GM18499 (cell line): ENCODE data around the gene RUNX1.

Experiments
- ATAC-seq: cut with Tn5 transposase; IDR thresholded peaks from one replicate; pipeline ENCODE4 v1.9.1; 2021; ENCODE audit warnings: moderate number of reproducible peaks; ENCODE audit not compliant: insufficient read depth, unreplicated experiment

The RUNX1 gene

GRCh38 chr21:34889676-34890469, 159.2 kb downstream of the RUNX1 start:
- ATAC-seq, result no peak

DNA sequence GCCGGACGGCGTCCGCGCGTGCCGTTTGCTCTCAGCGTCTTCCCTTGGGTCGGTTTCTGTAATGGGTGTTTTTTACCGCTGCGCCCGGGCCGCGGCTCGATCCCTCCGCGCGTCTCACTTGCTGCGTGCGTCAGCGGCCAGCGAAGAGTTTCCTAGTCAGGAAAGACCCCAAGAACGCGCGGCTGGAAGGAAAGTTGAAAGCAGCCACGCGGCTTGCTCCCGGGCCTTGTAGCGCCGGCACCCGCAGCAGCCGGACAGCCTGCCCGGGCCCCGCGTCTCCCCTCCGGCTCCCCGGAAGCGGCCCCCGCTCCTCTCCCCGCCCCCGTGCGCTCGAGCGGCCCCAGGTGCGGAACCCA, 159.8 kb downstream of the RUNX1 start:
- no peak for ATAC-seq

DNA sequence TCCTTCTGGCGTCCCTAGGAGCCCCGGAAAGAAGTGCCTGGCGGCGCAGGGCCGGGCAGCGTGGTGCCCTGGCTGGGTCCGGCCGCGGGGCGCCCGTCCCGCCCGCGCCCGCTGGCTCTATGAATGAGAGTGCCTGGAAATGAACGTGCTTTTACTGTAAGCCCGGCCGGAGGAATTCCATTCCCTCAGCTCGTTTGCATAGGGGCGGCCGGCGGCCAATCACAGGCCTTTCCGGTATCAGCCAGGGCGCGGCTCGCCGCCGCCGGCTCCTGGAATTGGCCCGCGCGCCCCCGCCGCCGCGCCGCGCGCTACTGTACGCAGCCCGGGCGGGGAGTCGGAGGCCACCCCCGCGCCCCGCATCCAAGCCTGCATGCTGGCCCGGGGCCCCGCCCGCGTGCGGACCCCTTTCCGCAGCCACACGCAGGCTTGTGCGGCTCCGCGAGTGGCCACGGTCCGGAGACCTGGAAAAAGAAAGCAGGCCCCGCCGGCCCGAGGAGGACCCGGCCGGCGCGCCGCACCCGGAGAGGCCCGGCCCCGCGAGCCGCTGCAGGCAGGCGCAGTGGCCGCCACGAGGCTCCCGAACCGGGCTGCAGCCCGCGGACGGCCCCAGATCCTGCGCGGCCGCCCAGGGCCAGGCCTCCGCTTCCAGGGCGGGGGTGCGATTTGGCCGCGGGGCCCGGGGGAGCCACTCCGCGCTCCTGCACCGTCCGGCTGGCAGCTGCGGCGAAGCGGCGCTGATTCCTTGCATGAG, 160.4 kb downstream of the RUNX1 start:
- no peak for ATAC-seq

DNA sequence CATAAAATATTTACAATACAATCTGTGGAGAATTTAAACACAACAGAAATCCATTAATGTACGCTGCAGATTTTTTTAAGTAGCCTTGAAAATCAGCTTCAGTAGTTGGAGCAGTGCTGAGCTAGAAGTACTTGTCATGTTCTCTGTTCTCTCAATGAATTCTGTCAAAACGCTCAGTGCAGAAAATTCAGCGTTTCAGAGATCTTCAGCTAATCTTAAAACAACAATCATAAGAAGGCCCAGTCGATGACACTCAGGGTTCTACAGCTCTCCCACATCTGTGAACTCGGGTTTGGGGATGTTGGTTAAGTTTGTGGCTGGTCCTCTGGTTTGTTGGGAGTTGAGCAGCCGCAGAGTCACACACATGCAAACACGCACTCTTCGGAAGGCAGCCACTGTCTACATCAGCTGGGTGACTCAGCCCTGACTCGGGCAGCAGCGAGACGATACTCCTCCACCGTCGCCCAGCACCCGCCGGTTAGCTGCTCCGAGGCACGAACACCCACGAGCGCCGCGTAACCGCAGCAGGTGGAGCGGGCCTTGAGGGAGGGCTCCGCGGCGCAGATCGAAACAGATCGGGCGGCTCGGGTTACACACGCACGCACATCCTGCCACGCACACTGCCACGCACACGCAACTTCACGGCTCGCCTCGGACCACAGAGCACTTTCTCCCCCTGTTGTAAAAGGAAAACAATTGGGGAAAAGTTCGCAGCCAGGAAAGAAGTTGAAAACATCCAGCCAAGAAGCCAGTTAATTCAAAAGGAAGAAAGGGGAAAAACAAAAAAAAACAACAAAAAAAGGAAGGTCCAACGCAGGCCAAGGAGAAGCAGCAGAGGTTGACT, 161.2 kb downstream of the RUNX1 start:
- no peak for ATAC-seq

DNA sequence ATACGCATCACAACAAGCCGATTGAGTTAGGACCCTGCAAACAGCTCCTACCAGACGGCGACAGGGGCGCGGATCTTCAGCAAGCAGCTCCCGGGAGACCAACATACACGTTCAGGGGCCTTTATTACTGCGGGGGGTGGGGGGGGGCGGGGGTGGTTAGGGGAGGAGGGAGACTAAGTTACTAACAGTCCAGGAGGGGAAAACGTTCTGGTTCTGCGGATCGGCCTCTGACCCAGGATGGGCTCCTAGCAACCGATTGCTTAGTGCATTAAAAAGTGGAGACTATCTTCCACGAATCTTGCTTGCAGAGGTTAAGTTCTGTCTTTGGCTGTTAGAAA, 162.0 kb downstream of the RUNX1 start:
- ATAC-seq, result no peak

GRCh38 chr21:34886240-34887104, 162.6 kb downstream of the RUNX1 start:
- ATAC-seq, result no peak

DNA sequence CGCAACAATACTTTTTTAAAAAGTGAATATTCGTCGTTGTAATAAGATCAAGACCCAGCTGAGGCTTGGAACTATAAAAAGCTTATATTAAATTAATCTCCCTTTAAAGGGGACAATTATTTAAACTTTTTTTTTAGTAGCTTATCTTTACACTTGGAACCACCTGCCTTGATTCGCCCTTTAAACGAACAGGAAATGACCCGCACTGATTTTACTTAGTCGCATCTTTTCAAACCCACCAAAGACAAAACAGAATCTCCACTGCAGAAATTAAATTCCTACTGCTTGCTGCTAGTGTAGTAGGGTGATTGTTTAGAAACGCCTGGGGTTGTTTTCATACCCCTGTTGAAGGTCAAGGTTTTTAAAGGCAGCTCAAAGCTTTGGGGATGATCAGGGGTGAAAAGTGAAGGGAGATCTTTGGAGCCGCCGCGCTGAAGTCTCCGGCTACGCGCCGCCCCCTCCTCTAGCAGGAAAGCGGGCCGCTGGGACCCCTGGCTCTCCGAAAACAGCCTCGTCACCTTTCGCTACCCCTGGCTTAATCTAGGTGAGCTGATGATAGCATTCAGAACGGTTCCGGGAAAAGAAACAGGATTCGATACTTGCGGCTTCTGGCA, 163.4 kb downstream of the RUNX1 start:
- no peak for ATAC-seq

GRCh38 chr21:34885125-34885524, 164.0 kb downstream of the RUNX1 start:
- no peak for ATAC-seq

DNA sequence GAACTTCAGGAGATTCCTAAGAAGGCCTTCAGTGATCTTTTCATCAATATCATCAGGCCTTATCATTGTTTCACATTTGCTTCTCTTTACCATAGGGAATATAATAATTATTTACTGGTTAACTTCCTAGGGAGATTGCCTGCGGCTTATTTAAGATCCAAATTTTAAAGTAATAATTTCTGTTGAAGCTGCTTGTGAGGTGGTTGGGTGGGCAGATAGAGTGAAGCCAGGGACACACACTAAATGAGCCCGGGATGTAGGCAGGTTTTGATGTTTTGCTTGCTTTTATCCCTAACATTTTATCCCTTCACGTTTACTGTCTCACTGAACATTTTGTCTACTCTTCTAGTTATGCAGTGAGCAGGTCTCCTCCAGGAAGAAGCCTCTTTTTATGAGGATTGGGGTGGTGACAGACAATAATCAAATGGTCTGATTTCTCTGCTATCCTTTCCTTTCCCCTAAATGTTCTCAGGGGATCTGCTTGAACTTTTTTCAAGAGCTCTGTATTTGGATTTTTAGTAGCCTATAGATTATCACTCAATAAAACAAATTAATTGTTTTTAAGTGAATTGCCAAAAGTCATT, 164.7 kb downstream of the RUNX1 start:
- no peak for ATAC-seq

- no peak for ATAC-seq
These were observed 165.4 kb downstream of the RUNX1 start for GRCh38 chr21:34883491-34884271.

DNA sequence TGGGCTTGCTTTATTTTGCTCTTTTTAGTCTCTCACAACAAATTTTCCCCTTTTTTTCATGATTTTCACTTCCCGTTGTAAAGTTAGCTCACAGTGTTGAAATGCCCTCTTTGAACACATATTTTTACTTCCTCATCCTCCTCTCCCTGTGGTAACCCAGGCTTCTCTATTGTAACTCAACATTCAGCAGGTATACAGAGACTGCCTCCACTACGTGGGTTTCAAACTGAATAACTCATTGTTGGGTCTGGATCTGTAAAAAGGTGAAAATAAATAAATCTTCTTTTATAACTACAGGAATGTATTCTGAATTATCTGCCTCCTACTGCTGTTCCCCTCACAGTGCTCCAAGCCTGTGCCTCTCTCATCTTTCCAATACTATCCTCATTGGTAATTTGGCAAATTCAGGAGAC, 166.4 kb downstream of the RUNX1 start:
- ATAC-seq, result peak; percentile 67

GRCh38 chr21:34881839-34882371, 167.2 kb downstream of the RUNX1 start:
- no peak for ATAC-seq

GRCh38 chr21:34881421-34881820, 167.7 kb downstream of the RUNX1 start:
- ATAC-seq, result no peak

GRCh38 chr21:34880401-34880800, 168.7 kb downstream of the RUNX1 start:
- ATAC-seq, result no peak

DNA sequence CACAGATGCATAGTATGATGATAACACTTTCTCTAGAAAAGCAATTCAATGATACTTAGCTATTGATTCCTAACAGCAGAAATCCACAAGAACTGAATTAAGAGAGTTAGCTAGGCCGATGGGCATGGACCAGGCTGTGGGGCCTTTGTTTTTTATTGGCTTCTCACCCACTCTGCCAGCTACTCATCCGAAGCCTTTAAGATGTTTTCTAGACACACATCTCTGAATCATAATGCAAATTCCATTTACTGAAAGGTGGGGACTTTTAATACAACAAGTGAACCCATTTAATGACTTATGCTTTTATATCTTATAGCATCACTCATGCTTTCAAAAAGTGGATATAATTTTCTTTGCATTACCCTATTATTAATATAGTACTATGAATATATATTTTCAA, 170.2 kb downstream of the RUNX1 start:
- ATAC-seq, result no peak

GRCh38 chr21:34878501-34878900, 170.6 kb downstream of the RUNX1 start:
- ATAC-seq, result no peak

DNA sequence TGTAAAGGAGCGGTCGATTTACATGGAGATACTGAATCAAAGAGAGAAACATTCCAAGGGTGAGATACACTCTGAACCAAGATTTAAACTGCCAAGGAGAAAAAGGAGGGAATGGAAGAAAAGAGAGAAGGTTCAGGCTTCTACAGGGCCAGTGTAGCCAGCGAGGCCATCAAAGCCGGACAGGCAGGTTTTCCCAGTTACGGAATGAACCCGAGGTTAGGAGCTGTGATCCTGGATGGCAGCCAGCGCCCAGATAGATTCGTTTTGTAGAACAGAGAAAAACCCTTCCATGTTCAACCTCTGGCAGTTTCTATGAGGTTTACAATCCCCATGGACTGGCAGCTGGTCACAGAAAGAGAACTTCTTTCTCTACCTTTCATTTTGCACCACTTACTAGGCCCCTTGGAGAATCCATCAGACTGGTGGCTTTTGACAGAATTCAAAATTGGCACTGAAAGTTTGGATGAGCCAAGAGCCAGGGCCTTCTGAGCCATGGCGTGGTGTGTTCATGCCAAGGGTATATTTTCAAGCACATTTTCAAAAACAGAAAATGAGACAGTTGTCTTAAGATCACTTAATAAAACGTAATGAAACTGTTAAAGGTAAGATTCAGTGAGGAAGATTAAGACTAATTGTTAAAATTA, 171.5 kb downstream of the RUNX1 start:
- ATAC-seq, result no peak

- ATAC-seq, result no peak
These were observed 173.3 kb downstream of the RUNX1 start for GRCh38 chr21:34875830-34876229.
